H9 (cell line): ENCODE data around the gene TMEM14B. TPM values are rescaled to one million over a fixed set of nuclear protein-coding genes. Genes with fewer than 3 reads are reported as not detected.
A peak's percentile ranks its signal among the peaks of the same experiment; 100 is the strongest.
"Not testable (repeated sequence)": the region's sequence is repeated elsewhere in the genome, so short reads cannot be mapped to it uniquely, and the experiment has no call there.

ENCODE experiments used
- DNase-seq: peaks from one replicate; pipeline ENCODE4 v3.0.0-alpha.2; 2017
- H2AFZ ChIP-seq: one replicate; pipeline ENCODE4 v1.6.1; 2013; ENCODE audit warnings: mild to moderate bottlenecking, low read length, control low read depth, moderate library complexity
- H2AK5ac ChIP-seq: 2 replicates; pipeline ENCODE4 v1.6.1; 2013; ENCODE audit warnings: low read length, control low read depth, mixed read lengths; ENCODE audit not compliant: insufficient read length
- H2BK120ac ChIP-seq: one replicate; pipeline ENCODE4 v1.6.1; 2013; ENCODE audit warnings: low read depth, mild to moderate bottlenecking, low read length, control low read depth, inconsistent platforms; ENCODE audit not compliant: poor library complexity, severe bottlenecking
- H2BK12ac ChIP-seq: 2 replicates; pipeline ENCODE4 v1.6.1; 2013; ENCODE audit warnings: low read length, control low read depth, mixed read lengths, low read depth; ENCODE audit not compliant: insufficient read length
- H2BK15ac ChIP-seq: 2 replicates; pipeline ENCODE4 v1.6.1; 2013; ENCODE audit warnings: low read depth, low read length, control low read depth
- H2BK20ac ChIP-seq: one replicate; pipeline ENCODE4 v1.6.1; 2013; ENCODE audit warnings: low read depth, mild to moderate bottlenecking, low read length, control low read depth, inconsistent platforms; ENCODE audit not compliant: poor library complexity, severe bottlenecking
- H2BK5ac ChIP-seq: 2 replicates; pipeline ENCODE4 v1.6.1; 2013; ENCODE audit warnings: low read length, control low read depth, mixed read lengths; ENCODE audit not compliant: insufficient read length
- H3K14ac ChIP-seq: 2 replicates; pipeline ENCODE4 v1.6.1; 2013; ENCODE audit warnings: low read length, control low read depth; ENCODE audit not compliant: insufficient read depth
- H3K18ac ChIP-seq: 2 replicates; pipeline ENCODE4 v1.6.1; 2013; ENCODE audit warnings: low read depth, mild to moderate bottlenecking, mixed read lengths, low read length, control low read depth; ENCODE audit not compliant: insufficient read length
- H3K23ac ChIP-seq: 2 replicates; pipeline ENCODE4 v1.6.1; 2013; ENCODE audit warnings: low read length, control low read depth, mixed read lengths, low read depth; ENCODE audit not compliant: insufficient read length
- H3K23me2 ChIP-seq: 2 replicates; pipeline ENCODE4 v1.6.1; 2013; ENCODE audit warnings: low read depth, mild to moderate bottlenecking, mixed read lengths, low read length, control low read depth; ENCODE audit not compliant: insufficient read length, poor library complexity, severe bottlenecking
- H3K27ac ChIP-seq: 2 replicates; pipeline ENCODE4 v1.5.1; 2013; ENCODE audit warnings: low read length, control low read depth, mixed read lengths, low read depth; ENCODE audit not compliant: insufficient read length
- H3K27me3 ChIP-seq: 2 replicates; pipeline ENCODE4 v1.6.1; 2013; ENCODE audit warnings: low read length, control low read depth, inconsistent platforms; ENCODE audit not compliant: insufficient read depth
- H3K4ac ChIP-seq: 2 replicates; pipeline ENCODE4 v1.6.1; 2013; ENCODE audit warnings: low read depth, mild to moderate bottlenecking, control low read depth, inconsistent platforms, low read length, moderate library complexity
- H3K4me1 ChIP-seq: 2 replicates; pipeline ENCODE4 v1.6.1; 2013; ENCODE audit warnings: low read length, control low read depth, inconsistent platforms; ENCODE audit not compliant: insufficient read depth
- H3K4me2 ChIP-seq: 2 replicates; pipeline ENCODE4 v1.6.1; 2013; ENCODE audit warnings: low read length, control low read depth, mixed read lengths; ENCODE audit not compliant: insufficient read length, insufficient read depth
- H3K56ac ChIP-seq: 2 replicates; pipeline ENCODE4 v1.6.1; 2013; ENCODE audit warnings: low read depth, mild to moderate bottlenecking, mixed read lengths, low read length, control low read depth; ENCODE audit not compliant: insufficient read length
- H3K79me1 ChIP-seq: 2 replicates; pipeline ENCODE4 v1.6.1; 2013; ENCODE audit warnings: low read depth, mild to moderate bottlenecking, moderate library complexity, low read length, control low read depth, inconsistent platforms; ENCODE audit not compliant: insufficient read depth, poor library complexity, severe bottlenecking
- H3K79me2 ChIP-seq: 2 replicates; pipeline ENCODE4 v1.6.1; 2013; ENCODE audit warnings: low read length, control low read depth, inconsistent platforms; ENCODE audit not compliant: insufficient read depth
- H3K9ac ChIP-seq: 2 replicates; pipeline ENCODE4 v1.6.1; 2013; ENCODE audit warnings: low read length, control low read depth, mixed read lengths; ENCODE audit not compliant: insufficient read length; ENCODE audit errors: extremely low read depth
- H3K9me3 ChIP-seq: one replicate; pipeline ENCODE4 v1.6.1; 2013; ENCODE audit warnings: low read depth, low read length, inconsistent platforms; ENCODE audit not compliant: control insufficient read depth
- H3T11ph ChIP-seq: one replicate; pipeline ENCODE4 v1.6.1; 2013; ENCODE audit warnings: mild to moderate bottlenecking, low read length, control low read depth, inconsistent platforms
- H4K20me1 ChIP-seq: one replicate; pipeline ENCODE4 v1.6.1; 2013; ENCODE audit not compliant: control insufficient read depth, insufficient read length, insufficient read depth
- H4K5ac ChIP-seq: 2 replicates; pipeline ENCODE4 v1.6.1; 2013; ENCODE audit warnings: low read depth, mild to moderate bottlenecking, mixed read lengths, low read length, control low read depth; ENCODE audit not compliant: insufficient read length
- H4K8ac ChIP-seq: replicated peaks from 2 replicates; pipeline ENCODE4 v1.6.1; 2013; ENCODE audit warnings: low read length, control low read depth, mixed read lengths, low read depth; ENCODE audit not compliant: insufficient read length
- H4K91ac ChIP-seq: 2 replicates; pipeline ENCODE4 v1.6.1; 2013; ENCODE audit warnings: low read depth, mild to moderate bottlenecking, moderate library complexity, mixed read lengths, low read length, control low read depth; ENCODE audit not compliant: insufficient read length
- H3K27ac Mint-ChIP-seq, 3 experiments: 2 replicates in 2 of 3; 3 replicates in 1 of 3; pipeline ENCODE4 v1.8.0; 2020 to 2021; ENCODE audit warnings: mixed read lengths in 3 of 3, mild to moderate bottlenecking in 1 of 3, moderate library complexity in 1 of 3
- H3K27me3 Mint-ChIP-seq: 2 replicates; pipeline ENCODE4 v1.8.0; 2021; ENCODE audit warnings: low read depth, mild to moderate bottlenecking, moderate library complexity, mixed read lengths
- H3K36me3 Mint-ChIP-seq, 3 experiments: 2 replicates in 2 of 3; 3 replicates in 1 of 3; pipeline ENCODE4 v1.8.0; 2020 to 2021; ENCODE audit warnings: low read depth in 3 of 3, mixed read lengths in 3 of 3; ENCODE audit not compliant: insufficient read depth in 1 of 3
- H3K4me1 Mint-ChIP-seq, 2 experiments: 2 replicates each; pipeline ENCODE4 v1.8.0; 2020; ENCODE audit warnings: mixed read lengths in 2 of 2
- H3K4me3 Mint-ChIP-seq, 2 experiments: 2 replicates in 1 of 2; 3 replicates in 1 of 2; pipeline ENCODE4 v1.8.0; 2020 to 2021; ENCODE audit warnings: mild to moderate bottlenecking in 2 of 2, mixed read lengths in 2 of 2, moderate library complexity in 1 of 2
- H3K9me3 Mint-ChIP-seq, 2 experiments: 2 replicates in 1 of 2; 3 replicates in 1 of 2; pipeline ENCODE4 v1.8.0; 2020; ENCODE audit warnings: mild to moderate bottlenecking in 2 of 2, mixed read lengths in 2 of 2, moderate library complexity in 1 of 2
- WGBS: extraction: QIAGEN DNeasy Blood & Tissue Kit; methylation state at CpG from one replicate; pipeline ENCODE4 v1.1.7; 2013; ENCODE audit warnings: missing lambda C conversion rate, low lambda C conversion rate, mixed read lengths; ENCODE audit not compliant: insufficient read length; ENCODE audit errors: extremely low coverage; 5-methylcytosine and 5-hydroxymethylcytosine counted together
- total RNA-seq: library from RNA; stranded (reverse); gene quantifications from 2 replicates; pipeline ENCODE4 v1.2.1, GENCODE V29; 2021

Gene TMEM14B
- total RNA-seq, 1 experiment from 2014 or later, result 107 TPM

GRCh38 chr6:10751757-10752156 is 4.2 kb downstream of the TMEM14B start:
- not testable (repeated sequence) for H3K4me3 Mint-ChIP-seq, H3K79me1 ChIP-seq, H2BK5ac ChIP-seq, H4K20me1 ChIP-seq, H3K9me3 Mint-ChIP-seq, H2BK15ac ChIP-seq, H4K91ac ChIP-seq, H2AFZ ChIP-seq, H2BK120ac ChIP-seq, H3K23me2 ChIP-seq, H3K27me3 ChIP-seq, H3K27ac ChIP-seq, DNase-seq, H4K8ac ChIP-seq, H2BK12ac ChIP-seq, H3K27me3 Mint-ChIP-seq, H4K5ac ChIP-seq, H2AK5ac ChIP-seq, H3K9me3 ChIP-seq, H3K23ac ChIP-seq, H3K4ac ChIP-seq, H3K14ac ChIP-seq, H3K4me2 ChIP-seq, H3K4me1 ChIP-seq, H3T11ph ChIP-seq, H3K18ac ChIP-seq, H3K56ac ChIP-seq, H2BK20ac ChIP-seq, H3K9ac ChIP-seq
- Mint-ChIP-seq H3K36me3 (peaks cover 36 to 74% (median 71%) of the 10 kb centered on the region in 3 experiments), H3K4me1 (peaks cover 13 to 20% of the 10 kb centered on the region in 2 experiments), H3K27ac (peak overlapping the region in 2 of 3 experiments; percentile 64 to 65; a peak in 2 of 7 replicates)
- WGBS, result no CpG with 5 or more reads among the region's 5 CpGs
- peaks cover 26% of the 10 kb centered on the region; the same call in 1 of the 2 replicates for H3K79me2 ChIP-seq
